ENCODE data around the gene PSMD1. TPM values are rescaled to one million over a fixed set of nuclear protein-coding genes. Genes with fewer than 3 reads are reported as not detected.
"Not testable (repeated sequence)": the region's sequence is repeated elsewhere in the genome, so short reads cannot be mapped to it uniquely, and the experiment has no call there.

Gene PSMD1
- total RNA-seq, 2 experiments from 2014 or later = 106 TPM

GRCh38 chr2:231050018-231050901 lies 6.4 kb upstream of the PSMD1 start:
- Mint-ChIP-seq H3K9me3 (no peaks in the 10 kb centered on the region), H3K27ac (no peak overlapping the region), H3K4me1 (ENCODE audit: low read depth) (peaks cover 14% of the 10 kb centered on the region), H3K36me3 (ENCODE audit: low read depth) (no peaks in the 10 kb centered on the region), H3K27me3 (ENCODE audit: low read depth) (peaks cover 2% of the 10 kb centered on the region), H3K4me3 (no peak overlapping the region)
- CTCF ChIA-PET = interaction anchor here (1.2 kb wide), 1 partner anchor 226 kb away, joined by 3 read pairs; no protein-coding TSS in a partner anchor
- DNase-seq = no peak
- intact Hi-C loops (cut with micrococcal nuclease) = loop anchor here (5.0 kb wide), 1 partner anchor 63 kb away; no protein-coding TSS in a partner anchor

GRCh38 chr2:231051116-231051515 lies 5.6 kb upstream of the PSMD1 start:
- Mint-ChIP-seq H3K27ac (no peak overlapping the region), H3K4me1 (ENCODE audit: low read depth) (peaks cover 17% of the 10 kb centered on the region), H3K4me3 (no peak overlapping the region), H3K9me3 (no peaks in the 10 kb centered on the region), H3K36me3 (ENCODE audit: low read depth) (no peaks in the 10 kb centered on the region), H3K27me3 (ENCODE audit: low read depth) (peaks cover 2% of the 10 kb centered on the region)
- intact Hi-C loops (cut with micrococcal nuclease) = loop anchor here (5.0 kb wide), 1 partner anchor 64 kb away; no protein-coding TSS in a partner anchor
- DNase-seq = no peak
- CTCF ChIA-PET = interaction anchor here (1.2 kb wide), 1 partner anchor 227 kb away, joined by 3 read pairs; no protein-coding TSS in a partner anchor

- no peaks in the 10 kb centered on the region for H3K36me3 Mint-ChIP-seq (ENCODE audit: low read depth)
Measured at GRCh38 chr2:231052494-231053451, 3.9 kb upstream of the PSMD1 start.

GRCh38 chr2:231053846-231054245 lies 2.8 kb upstream of the PSMD1 start:
- Mint-ChIP-seq H3K27ac (no peak overlapping the region), H3K4me1 (ENCODE audit: low read depth) (peaks cover 30% of the 10 kb centered on the region), H3K36me3 (ENCODE audit: low read depth) (no peaks in the 10 kb centered on the region), H3K27me3 (ENCODE audit: low read depth) (peaks cover 2% of the 10 kb centered on the region), H3K4me3 (peak overlapping the region; percentile 83), H3K9me3 (no peaks in the 10 kb centered on the region)
- no peak for DNase-seq
- CTCF ChIA-PET = interaction anchor here (1.1 to 1.8 kb wide), 4 partner anchors 17 to 231 kb away, joined by 4 to 18 read pairs (median 7); partner anchors contain the start of gene C2orf72
- intact Hi-C loops (cut with micrococcal nuclease) = loop anchor here (1.0 to 5.0 kb wide), 4 partner anchors 67 to 399 kb away; no protein-coding TSS in a partner anchor

More at GRCh38 chr2:231052494-231053451, 3.9 kb upstream of the PSMD1 start:
- CTCF ChIA-PET = interaction anchor here (0.7 to 1.8 kb wide), 25 partner anchors 8 to 366 kb away, joined by 3 to 18 read pairs (median 4); partner anchors contain the start of genes C2orf72, GPR55 and ITM2C
- peak; percentile 88 for DNase-seq
- intact Hi-C loops (cut with micrococcal nuclease) = loop anchor here (1.0 to 5.0 kb wide), 4 partner anchors 65 to 400 kb away; no protein-coding TSS in a partner anchor
- Mint-ChIP-seq H3K4me3 (peak overlapping the region; percentile 83), H3K27me3 (ENCODE audit: low read depth) (peaks cover 2% of the 10 kb centered on the region), H3K9me3 (no peaks in the 10 kb centered on the region), H3K4me1 (ENCODE audit: low read depth) (peaks cover 19% of the 10 kb centered on the region), H3K27ac (no peak overlapping the region)

- peak overlapping the region; percentile 37 for H3K27ac Mint-ChIP-seq
- H3K4me3 Mint-ChIP-seq = peak overlapping the region; percentile 97
- DNase-seq = no peak
- H3K27me3 Mint-ChIP-seq (ENCODE audit: low read depth) = peaks cover 2% of the 10 kb centered on the region
- H3K9me3 Mint-ChIP-seq = no peaks in the 10 kb centered on the region
- intact Hi-C loops (cut with micrococcal nuclease) = loop anchor here (2.0 to 5.0 kb wide), 5 partner anchors 135 to 649 kb away; partner anchors contain the start of genes ITM2C and SP100
- CTCF ChIA-PET = interaction anchor here (0.6 to 1.4 kb wide), 4 partner anchors 12 to 233 kb away, joined by 3 to 4 read pairs (median 3); no protein-coding TSS in a partner anchor
- peaks cover 7% of the 10 kb centered on the region for H3K36me3 Mint-ChIP-seq (ENCODE audit: low read depth)
- H3K4me1 Mint-ChIP-seq (ENCODE audit: low read depth) = peaks cover 42% of the 10 kb centered on the region
Measured at GRCh38 chr2:231057590-231057989, 923 bp downstream of the PSMD1 start.

- H3K9me3 Mint-ChIP-seq = no peaks in the 10 kb centered on the region
- H3K27ac Mint-ChIP-seq = peak overlapping the region; percentile 48
- H3K4me3 Mint-ChIP-seq = peak overlapping the region; percentile 97
- H3K27me3 Mint-ChIP-seq (ENCODE audit: low read depth) = no peaks in the 10 kb centered on the region
- peaks cover 31% of the 10 kb centered on the region for H3K4me1 Mint-ChIP-seq (ENCODE audit: low read depth)
- CTCF ChIA-PET = interaction anchor here (0.6 kb wide), 2 partner anchors 8 to 139 kb away, joined by 3 read pairs; partner anchors contain the start of gene ARMC9
- H3K36me3 Mint-ChIP-seq (ENCODE audit: low read depth) = peaks cover 14% of the 10 kb centered on the region
- intact Hi-C loops (cut with micrococcal nuclease) = loop anchor here (5.0 kb wide), 3 partner anchors 137 to 642 kb away; partner anchors contain the start of gene SP100
- no peak for DNase-seq
Measured at GRCh38 chr2:231058761-231059550, 2.3 kb downstream of the PSMD1 start.

GRCh38 chr2:231059756-231060155 lies 3.1 kb downstream of the PSMD1 start:
- H3K36me3 Mint-ChIP-seq (ENCODE audit: low read depth) = peaks cover 18% of the 10 kb centered on the region
- peaks cover 31% of the 10 kb centered on the region for H3K4me1 Mint-ChIP-seq (ENCODE audit: low read depth)
- no peak overlapping the region for H3K4me3 Mint-ChIP-seq
- CTCF ChIA-PET = no interaction called here
- no peaks in the 10 kb centered on the region for H3K27me3 Mint-ChIP-seq (ENCODE audit: low read depth)
- no peaks in the 10 kb centered on the region for H3K9me3 Mint-ChIP-seq
- intact Hi-C loops (cut with micrococcal nuclease) = loop anchor here (5.0 kb wide), 3 partner anchors 137 to 642 kb away; partner anchors contain the start of gene SP100
- no peak for DNase-seq
- H3K27ac Mint-ChIP-seq = no peak overlapping the region

GRCh38 chr2:231062776-231063175 lies 6.1 kb downstream of the PSMD1 start:
- CTCF ChIA-PET = no interaction called here
- H3K9me3 Mint-ChIP-seq = no peaks in the 10 kb centered on the region
- H3K27ac Mint-ChIP-seq = no peak overlapping the region
- intact Hi-C loops (cut with micrococcal nuclease) = no loop called here
- DNase-seq = no peak
- H3K27me3 Mint-ChIP-seq (ENCODE audit: low read depth) = no peaks in the 10 kb centered on the region
- H3K4me1 Mint-ChIP-seq (ENCODE audit: low read depth) = peaks cover 27% of the 10 kb centered on the region
- no peak overlapping the region for H3K4me3 Mint-ChIP-seq
- peaks cover 28% of the 10 kb centered on the region for H3K36me3 Mint-ChIP-seq (ENCODE audit: low read depth)

- DNase-seq = no peak
- H3K4me3 Mint-ChIP-seq = no peak overlapping the region
- H3K27ac Mint-ChIP-seq = no peak overlapping the region
- intact Hi-C loops (cut with micrococcal nuclease) = no loop called here
- peaks cover 23% of the 10 kb centered on the region for H3K4me1 Mint-ChIP-seq (ENCODE audit: low read depth)
- no peaks in the 10 kb centered on the region for H3K9me3 Mint-ChIP-seq
- no peaks in the 10 kb centered on the region for H3K27me3 Mint-ChIP-seq (ENCODE audit: low read depth)
- CTCF ChIA-PET = interaction anchor here (1.3 kb wide), 1 partner anchor 10 kb away, joined by 5 read pairs; no protein-coding TSS in a partner anchor
- H3K36me3 Mint-ChIP-seq (ENCODE audit: low read depth) = peaks cover 34% of the 10 kb centered on the region
Measured at GRCh38 chr2:231063347-231063746, 6.7 kb downstream of the PSMD1 start.

GRCh38 chr2:231065966-231066365 lies 9.3 kb downstream of the PSMD1 start:
- intact Hi-C loops (cut with micrococcal nuclease) = no loop called here
- Mint-ChIP-seq H3K9me3 (no peaks in the 10 kb centered on the region), H3K36me3 (ENCODE audit: low read depth) (peaks cover 41% of the 10 kb centered on the region), H3K27ac (no peak overlapping the region), H3K4me3 (no peak overlapping the region), H3K27me3 (ENCODE audit: low read depth) (no peaks in the 10 kb centered on the region), H3K4me1 (ENCODE audit: low read depth) (peaks cover 3% of the 10 kb centered on the region)
- CTCF ChIA-PET = no interaction called here
- DNase-seq = no peak

GRCh38 chr2:231067531-231067930 lies 10.9 kb downstream of the PSMD1 start:
- H3K4me1 Mint-ChIP-seq (ENCODE audit: low read depth); H3K27me3 Mint-ChIP-seq (ENCODE audit: low read depth); H3K9me3 Mint-ChIP-seq; H3K4me3 Mint-ChIP-seq; H3K27ac Mint-ChIP-seq; DNase-seq; intact Hi-C loops (cut with micrococcal nuclease): not testable (repeated sequence)
- CTCF ChIA-PET = interaction anchor here (0.7 to 1.6 kb wide), 3 partner anchors 9 to 282 kb away, joined by 3 to 6 read pairs (median 3); no protein-coding TSS in a partner anchor
- H3K36me3 Mint-ChIP-seq (ENCODE audit: low read depth) = peaks cover 39% of the 10 kb centered on the region

All from activated naive CD4-positive, alpha-beta T cell treated with anti-CD3 and anti-CD28 coated beads for 36 hours (primary cell).